ENCODE data around the gene ZFP36.
A peak's percentile ranks its signal among the peaks of the same experiment; 100 is the strongest.

ZFP36 gene

GRCh38 chr19:39398297-39398864, 8.3 kb upstream of the ZFP36 start:
- TF ChIP-seq CTCF (IDR thresholded peaks at IDR 0.05; ENCODE audit: low read depth, low read length) (no peak), EZH2phosphoT487 (IDR thresholded peaks at IDR 0.05; ENCODE audit: low read depth) (no peak)
- H3K27me3 ChIP-seq (ENCODE audit: low read depth, low read length), result no peaks in the 10 kb centered on the region
- H3K27ac ChIP-seq (ENCODE audit: low read length), result peak overlapping the region; percentile 92
- H3K4me1 ChIP-seq (ENCODE audit: low read length), result peaks cover 57% of the 10 kb centered on the region
- H3K4me3 ChIP-seq (ENCODE audit: low read length), result peak overlapping the region; percentile 31
- peak overlapping the region; percentile 70 for H3K9ac ChIP-seq (ENCODE audit: low read length)
- peaks cover 3% of the 10 kb centered on the region; the same call in 1 of the 2 replicates for H3K79me2 ChIP-seq (ENCODE audit: low read length)
- H3K9me3 ChIP-seq (ENCODE audit: insufficient read depth, low read length), result no peaks in the 10 kb centered on the region; the same call in 1 of the 2 replicates
- no peaks in the 10 kb centered on the region for H4K20me1 ChIP-seq (ENCODE audit: insufficient read depth, low read length)
- H3K36me3 ChIP-seq (replicated peaks; ENCODE audit: low read depth, low read length), result peaks cover 30% of the 10 kb centered on the region
- no peak overlapping the region for H2AFZ ChIP-seq (ENCODE audit: low read depth, low read length)
- H3K4me2 ChIP-seq (ENCODE audit: low read length), result peak overlapping the region; percentile 69

GRCh38 chr19:39399668-39400050, 7.0 kb upstream of the ZFP36 start:
- H2AFZ ChIP-seq (ENCODE audit: low read depth, low read length), result no peak overlapping the region
- no peaks in the 10 kb centered on the region for H3K79me2 ChIP-seq (ENCODE audit: low read length)
- TF ChIP-seq EZH2phosphoT487 (IDR thresholded peaks at IDR 0.05; ENCODE audit: low read depth) (no peak), CTCF (IDR thresholded peaks at IDR 0.05; ENCODE audit: low read depth, low read length) (no peak)
- H3K4me1 ChIP-seq (ENCODE audit: low read length), result peaks cover 68% of the 10 kb centered on the region
- no peaks in the 10 kb centered on the region; the same call in 1 of the 2 replicates for H3K9me3 ChIP-seq (ENCODE audit: insufficient read depth, low read length)
- H3K27ac ChIP-seq (ENCODE audit: low read length), result peak overlapping the region; percentile 7; the same call in 1 of the 2 replicates
- no peaks in the 10 kb centered on the region for H3K27me3 ChIP-seq (ENCODE audit: low read depth, low read length)
- H4K20me1 ChIP-seq (ENCODE audit: insufficient read depth, low read length), result no peaks in the 10 kb centered on the region
- no peak overlapping the region for H3K4me3 ChIP-seq (ENCODE audit: low read length)
- H3K9ac ChIP-seq (ENCODE audit: low read length), result no peak overlapping the region
- H3K36me3 ChIP-seq (replicated peaks; ENCODE audit: low read depth, low read length), result peaks cover 23% of the 10 kb centered on the region
- H3K4me2 ChIP-seq (ENCODE audit: low read length), result no peak overlapping the region

GRCh38 chr19:39400061-39400460, 6.6 kb upstream of the ZFP36 start:
- TF ChIP-seq CTCF (IDR thresholded peaks at IDR 0.05; ENCODE audit: low read depth, low read length) (no peak), EZH2phosphoT487 (IDR thresholded peaks at IDR 0.05; ENCODE audit: low read depth) (no peak)
- no peak overlapping the region for H2AFZ ChIP-seq (ENCODE audit: low read depth, low read length)
- no peak overlapping the region for H3K4me2 ChIP-seq (ENCODE audit: low read length)
- H3K36me3 ChIP-seq (replicated peaks; ENCODE audit: low read depth, low read length), result peaks cover 22% of the 10 kb centered on the region
- no peaks in the 10 kb centered on the region for H3K79me2 ChIP-seq (ENCODE audit: low read length)
- no peak overlapping the region for H3K9ac ChIP-seq (ENCODE audit: low read length)
- H3K27me3 ChIP-seq (ENCODE audit: low read depth, low read length), result no peaks in the 10 kb centered on the region
- no peaks in the 10 kb centered on the region for H4K20me1 ChIP-seq (ENCODE audit: insufficient read depth, low read length)
- no peak overlapping the region for H3K4me3 ChIP-seq (ENCODE audit: low read length)
- H3K27ac ChIP-seq (ENCODE audit: low read length), result peak overlapping the region; percentile 7; the same call in 1 of the 2 replicates
- peaks cover 72% of the 10 kb centered on the region for H3K4me1 ChIP-seq (ENCODE audit: low read length)
- H3K9me3 ChIP-seq (ENCODE audit: insufficient read depth, low read length), result no peaks in the 10 kb centered on the region; the same call in 1 of the 2 replicates

GRCh38 chr19:39401070-39401548, 5.5 kb upstream of the ZFP36 start:
- peak overlapping the region; percentile 91; the same call in 1 of the 2 replicates for H3K9ac ChIP-seq (ENCODE audit: low read length)
- peak overlapping the region; percentile 87 for H3K27ac ChIP-seq (ENCODE audit: low read length)

More at GRCh38 chr19:39401070-39401548, 5.5 kb upstream of the ZFP36 start:
- Histone ChIP-seq H3K36me3 (replicated peaks; ENCODE audit: low read depth, low read length) (peaks cover 19% of the 10 kb centered on the region), H3K27me3 (ENCODE audit: low read depth, low read length) (no peaks in the 10 kb centered on the region), H3K79me2 (ENCODE audit: low read length) (no peaks in the 10 kb centered on the region), H3K4me2 (ENCODE audit: low read length) (peak overlapping the region; percentile 96), H4K20me1 (ENCODE audit: insufficient read depth, low read length) (no peaks in the 10 kb centered on the region), H3K9me3 (ENCODE audit: insufficient read depth, low read length) (no peaks in the 10 kb centered on the region; the same call in 1 of the 2 replicates), H3K4me1 (ENCODE audit: low read length) (peaks cover 82% of the 10 kb centered on the region), H3K4me3 (ENCODE audit: low read length) (peak overlapping the region; percentile 72; the same call in 1 of the 2 replicates), H2AFZ (ENCODE audit: low read depth, low read length) (no peak overlapping the region)
- TF ChIP-seq CTCF (IDR thresholded peaks at IDR 0.05; ENCODE audit: low read depth, low read length) (no peak), EZH2phosphoT487 (IDR thresholded peaks at IDR 0.05; ENCODE audit: low read depth) (no peak)
